Activated T-helper 9 cell treated with anti-CD3 and anti-CD28 coated beads, Interleukin-2, amount 50 U/mL, for 16 hours (primary cell): Measurements from ENCODE around the gene SMC4.
A peak's percentile ranks its signal among the peaks of the same experiment; 100 is the strongest.
"Not testable (repeated sequence)": the region's sequence is repeated elsewhere in the genome, so short reads cannot be mapped to it uniquely, and the experiment has no call there.

Experiments used
- DNase-seq: peaks from one replicate; pipeline ENCODE4 v3.0.0-alpha.2; 2020; ENCODE audit warnings: low read depth

Gene SMC4

GRCh38 chr3:160446522-160447056 lies 47.1 kb downstream of the SMC4 start:
- no peak for DNase-seq

DNA sequence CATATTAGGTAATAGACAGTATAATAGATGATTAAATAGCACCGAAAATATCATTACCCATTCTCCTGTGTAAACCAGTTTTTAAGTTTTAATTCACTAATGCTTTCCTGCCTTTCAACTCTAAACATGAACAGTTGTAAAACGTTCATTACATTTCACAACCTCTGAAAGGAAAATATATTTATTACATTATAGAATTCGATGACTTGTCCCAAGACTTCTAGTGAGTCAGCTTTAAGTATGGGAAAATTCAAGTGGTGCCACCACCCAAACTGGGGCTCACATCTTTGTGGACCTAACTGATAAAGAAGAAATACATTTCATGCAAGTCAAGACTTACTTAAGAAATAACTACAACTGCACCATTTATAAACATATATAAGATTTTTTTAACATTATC lies 48.1 kb downstream of the SMC4 start:
- DNase-seq = no peak

- DNase-seq = no peak
Observed at GRCh38 chr3:160448845-160449635, 49.6 kb downstream of the SMC4 start.

DNA sequence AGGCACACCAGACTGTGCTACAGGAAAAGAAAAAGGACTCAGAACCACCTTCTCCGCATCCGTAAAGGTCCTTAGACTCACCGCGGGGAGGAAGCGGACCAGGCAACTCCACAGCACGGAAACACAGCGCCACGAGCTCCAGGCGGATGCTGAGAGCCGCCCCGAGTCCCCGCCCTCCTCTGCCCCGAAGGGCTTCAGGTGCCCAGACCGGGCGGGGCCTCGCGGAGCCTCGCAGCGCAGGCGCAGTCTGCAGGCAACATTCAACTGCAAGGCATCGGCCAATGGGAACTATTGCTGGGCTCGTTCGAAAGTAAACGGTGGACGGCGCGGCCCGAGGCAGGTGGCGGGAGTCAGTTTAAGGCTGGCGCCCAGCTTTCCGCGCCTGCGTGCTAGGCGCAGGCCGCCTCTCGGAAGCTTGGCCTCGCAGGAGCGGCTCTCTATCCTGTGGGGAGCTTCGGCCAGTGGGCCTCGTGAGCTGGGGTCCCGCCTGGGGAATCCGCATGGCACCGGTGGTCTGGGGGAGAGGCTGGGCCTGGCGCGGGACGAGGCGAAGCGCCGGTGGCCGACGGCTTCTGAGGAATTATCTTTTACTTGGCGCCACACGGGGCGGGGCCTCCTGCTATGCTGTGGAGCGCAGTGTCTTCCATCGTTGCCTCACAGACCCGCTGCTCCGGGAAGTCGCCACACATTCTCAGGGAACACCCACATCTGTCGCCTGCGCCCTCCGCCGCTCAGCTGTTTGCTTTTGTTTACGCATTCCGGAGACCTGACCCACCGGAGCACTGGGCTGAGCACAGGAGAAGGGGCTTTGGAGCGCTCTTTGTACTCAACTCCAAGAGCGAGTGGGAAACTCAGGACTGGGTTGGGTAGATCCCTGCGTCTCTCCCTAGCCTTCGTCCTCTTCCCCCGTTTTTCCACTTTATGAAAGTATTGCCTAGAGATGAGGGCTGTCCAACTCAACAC lies 50.5 kb downstream of the SMC4 start, which contains the start of gene TRIM59:
TRIM59 (minus strand) TSS at position 151 of the 963 bp plus-strand sequence. CDS start 10,603 bp downstream, outside the sequence.
- DNase-seq = peak; percentile 96

DNA sequence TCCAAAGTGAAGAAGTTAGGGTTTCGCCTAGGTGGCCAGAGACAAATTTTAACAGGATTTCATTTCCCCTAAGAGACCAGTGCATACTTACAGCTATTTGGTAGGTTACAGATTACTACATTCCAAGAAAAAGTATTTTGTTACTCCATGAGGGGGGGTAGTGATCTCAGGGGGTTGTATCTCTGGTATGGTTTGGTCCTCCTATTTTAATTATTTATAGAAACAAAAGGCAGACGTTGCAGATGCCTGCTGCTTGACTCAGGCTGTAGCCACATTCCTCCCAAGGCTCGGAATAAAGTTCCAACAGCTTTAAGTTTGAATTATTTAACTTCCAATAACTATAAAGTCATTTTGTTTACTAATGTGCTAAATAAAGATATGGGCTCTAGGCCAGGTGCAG lies 51.4 kb downstream of the SMC4 start:
- no peak for DNase-seq

- DNase-seq = no peak
Observed at GRCh38 chr3:160451602-160452001, 52.2 kb downstream of the SMC4 start.

GRCh38 chr3:160452251-160452650 lies 52.8 kb downstream of the SMC4 start:
- DNase-seq = not testable (repeated sequence)

DNA sequence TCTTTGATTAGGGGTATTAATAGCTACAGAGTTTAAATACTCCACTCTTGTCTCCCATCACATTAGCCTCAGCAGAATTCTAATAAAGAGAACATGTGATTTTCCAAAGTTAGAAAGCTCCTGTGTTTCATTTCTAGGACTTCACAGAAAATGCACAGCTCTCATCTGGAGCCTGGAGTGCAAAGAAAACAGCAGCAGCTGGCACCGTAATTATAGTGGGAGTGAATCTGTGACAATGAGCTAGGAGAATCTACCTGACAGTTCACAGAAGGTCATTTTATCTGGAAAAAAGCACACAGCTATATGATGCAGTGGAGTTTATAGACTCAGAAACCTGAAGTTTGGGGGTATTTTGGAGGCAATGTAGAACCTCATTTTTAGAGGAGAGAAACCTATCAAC lies 55.5 kb downstream of the SMC4 start:
- no peak for DNase-seq

DNA sequence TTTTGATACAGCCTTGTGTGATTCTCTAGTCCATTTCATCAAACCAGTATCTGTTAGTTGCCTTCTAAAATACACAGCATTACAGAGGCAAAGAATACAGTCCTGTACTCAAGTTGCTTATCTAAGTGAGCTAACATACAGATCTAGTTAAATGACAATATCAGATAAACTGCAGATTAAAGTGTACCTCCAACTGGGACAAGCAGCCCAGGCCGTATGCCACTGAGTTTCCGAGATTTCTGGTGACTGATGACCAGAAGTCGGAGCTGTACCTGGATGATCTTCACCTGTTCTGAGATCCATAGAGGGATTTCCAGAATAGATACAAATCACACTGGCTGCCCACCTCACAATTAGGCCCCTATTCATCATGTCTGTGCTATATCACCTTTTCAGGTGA lies 56.4 kb downstream of the SMC4 start:
- DNase-seq = no peak

DNA sequence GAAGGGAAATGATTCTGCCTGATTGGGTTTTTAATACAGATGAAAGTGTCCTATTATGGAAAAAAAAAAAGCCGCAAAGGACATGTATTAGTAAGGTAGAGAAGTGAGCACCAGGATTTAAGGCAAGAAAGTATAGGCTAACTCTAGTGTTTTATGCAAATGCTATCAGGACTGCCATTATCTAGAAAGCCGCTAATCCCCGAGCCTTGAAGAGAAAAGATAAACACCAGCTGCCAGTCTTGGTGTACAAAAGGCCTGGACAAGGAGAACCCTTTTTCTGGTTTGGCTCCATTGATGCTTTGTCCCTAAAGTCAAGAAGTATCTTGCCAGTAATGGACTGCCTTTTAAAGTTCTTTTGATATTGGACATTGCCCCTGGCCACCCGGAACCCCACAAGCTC lies 58.7 kb downstream of the SMC4 start:
- no peak for DNase-seq

- DNase-seq = no peak
Observed at GRCh38 chr3:160459450-160459970, 60.1 kb downstream of the SMC4 start.

DNA sequence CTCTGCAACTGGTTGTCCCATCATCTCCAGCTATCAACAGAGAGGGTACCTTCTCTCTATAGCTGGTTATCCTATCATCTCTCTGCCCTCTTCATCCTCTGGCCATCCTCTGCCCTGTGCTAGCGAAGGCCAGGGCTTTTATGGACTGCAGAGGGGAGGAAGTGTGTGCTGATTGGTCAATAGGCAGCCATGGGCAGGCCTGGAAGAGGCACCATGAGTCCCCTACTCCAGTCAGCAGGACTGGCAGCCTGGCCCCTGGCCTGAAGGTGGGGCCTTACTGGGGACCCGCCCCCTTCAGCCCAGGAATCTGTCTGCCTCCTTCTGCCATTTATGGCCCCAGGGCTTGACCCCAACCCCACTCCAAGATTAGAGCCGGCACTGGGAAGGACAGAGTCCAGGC lies 60.6 kb downstream of the SMC4 start:
- no peak for DNase-seq

DNA sequence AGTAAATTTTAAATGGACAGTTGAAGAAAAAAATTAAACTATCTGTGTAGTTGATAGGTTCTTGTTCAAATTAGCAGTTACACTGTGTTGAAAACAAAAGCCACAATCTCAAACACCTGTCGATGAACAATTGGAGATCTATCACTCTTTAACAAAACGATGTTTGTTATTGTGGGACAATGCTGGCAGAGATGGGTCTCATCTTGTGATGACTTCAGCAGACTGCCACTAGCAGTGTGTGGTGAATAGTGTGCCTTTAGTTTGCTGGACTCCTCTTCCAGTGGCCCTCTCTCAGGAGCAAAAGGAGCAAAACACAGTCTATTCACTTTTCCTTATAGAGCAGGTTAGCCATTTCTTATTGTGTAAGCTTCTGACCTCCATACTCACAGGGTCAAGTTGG lies 64.9 kb downstream of the SMC4 start:
- no peak for DNase-seq

DNA sequence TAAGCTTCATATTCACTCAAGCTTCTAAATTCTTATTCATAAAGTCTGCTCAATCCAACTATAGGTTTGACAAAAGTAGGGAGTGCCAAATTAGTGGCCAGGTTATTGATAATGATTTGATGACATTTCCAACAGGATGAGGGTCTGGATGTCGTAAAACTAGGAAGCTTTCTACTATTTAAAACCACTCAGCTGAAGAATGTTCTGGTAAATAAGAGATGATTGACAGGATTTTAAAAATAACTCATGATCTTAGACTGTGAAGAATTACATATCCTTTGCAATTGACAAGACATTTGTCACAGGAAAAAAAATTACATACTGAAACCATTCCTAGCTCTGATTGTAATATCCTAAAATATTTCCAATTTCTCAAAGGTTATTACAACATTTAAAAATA lies 65.5 kb downstream of the SMC4 start:
- no peak for DNase-seq

- DNase-seq = no peak
Observed at GRCh38 chr3:160470181-160470580, 70.7 kb downstream of the SMC4 start.

- no peak for DNase-seq
Observed at GRCh38 chr3:160471892-160472291, 72.4 kb downstream of the SMC4 start.

GRCh38 chr3:160472344-160472743 lies 72.9 kb downstream of the SMC4 start:
- DNase-seq = no peak

- no peak for DNase-seq
Observed at GRCh38 chr3:160473221-160473620, 73.8 kb downstream of the SMC4 start.

DNA sequence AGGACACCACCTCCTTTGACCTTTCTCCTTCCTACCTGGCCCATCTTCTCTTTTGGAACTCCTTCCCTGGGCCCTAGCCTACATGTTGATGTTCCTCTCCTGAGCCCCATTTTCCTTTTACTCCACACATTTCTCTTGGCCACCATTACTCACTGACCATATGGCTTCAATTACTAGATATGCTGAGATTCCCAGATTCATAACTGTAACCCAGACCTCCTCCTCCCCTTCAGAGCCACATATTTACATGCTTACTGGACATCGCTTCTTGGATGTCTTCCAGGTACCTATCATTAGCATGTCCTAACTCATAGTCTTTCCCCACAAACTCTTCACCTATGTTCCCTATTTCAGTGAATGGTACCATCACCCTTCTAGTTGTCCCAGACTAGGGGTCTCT lies 74.5 kb downstream of the SMC4 start:
- no peak for DNase-seq

DNA sequence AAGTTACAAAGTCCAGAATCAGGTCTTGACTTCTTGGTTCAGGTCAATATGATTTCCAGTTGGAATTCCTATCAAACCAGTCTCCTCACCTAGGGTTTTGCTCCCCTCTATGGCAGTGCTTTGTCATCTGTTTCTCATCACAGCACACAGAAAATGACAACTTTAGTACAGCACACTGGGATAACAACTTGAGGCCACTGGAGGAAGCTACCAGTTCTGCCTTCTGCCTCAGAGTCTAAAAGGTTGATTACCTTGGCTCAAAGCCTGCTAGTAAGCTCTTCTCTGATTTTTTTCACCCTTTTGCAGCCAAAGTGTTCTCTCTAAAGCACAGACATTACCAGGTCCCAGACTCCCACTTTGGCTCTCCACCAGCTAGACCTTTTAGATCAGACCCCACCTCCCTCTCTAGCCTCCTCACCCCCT lies 75.0 kb downstream of the SMC4 start:
- DNase-seq = no peak

DNA sequence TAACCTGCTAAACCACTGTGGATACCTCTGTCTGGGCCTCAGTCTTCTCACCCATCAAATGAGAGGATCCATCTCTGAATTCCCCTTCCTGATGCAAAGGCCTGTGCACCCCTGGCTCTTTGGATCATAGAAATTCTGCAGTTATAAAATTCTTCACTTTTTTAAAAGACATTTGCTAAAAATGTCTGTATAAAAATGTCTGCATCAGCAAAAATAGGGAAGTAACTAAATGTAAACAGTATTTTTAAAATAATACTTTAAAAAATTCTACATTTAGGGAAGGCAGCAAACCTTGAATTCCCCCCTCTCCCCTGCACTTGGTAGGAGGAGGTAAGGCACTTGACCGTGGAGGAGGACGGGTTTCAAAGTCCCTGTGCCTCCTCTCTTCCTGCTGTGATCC lies 75.7 kb downstream of the SMC4 start:
- no peak for DNase-seq

- no peak for DNase-seq
Observed at GRCh38 chr3:160475884-160476283, 76.4 kb downstream of the SMC4 start.
